Measurements from ENCODE around the gene COL4A1.
"Not testable (repeated sequence)": the region's sequence is repeated elsewhere in the genome, so short reads cannot be mapped to it uniquely, and the experiment has no call there.

COL4A1 gene

GRCh38 chr13:110329258-110329657, 22.3 kb upstream of the COL4A1 start:
- Histone ChIP-seq H3K9me3 (ENCODE audit: control insufficient read depth, low read length) (no peaks in the 10 kb centered on the region), H3K27me3 (ENCODE audit: control insufficient read depth, insufficient read depth, low read length) (no peaks in the 10 kb centered on the region), H3K4me3 (ENCODE audit: low read length) (no peak overlapping the region), H3K9ac (ENCODE audit: low read length) (no peak overlapping the region), H3K4me1 (ENCODE audit: control insufficient read depth, insufficient read depth, low read length) (no peaks in the 10 kb centered on the region), H3K36me3 (ENCODE audit: control insufficient read depth, insufficient read depth, low read length) (no peaks in the 10 kb centered on the region)

DNA sequence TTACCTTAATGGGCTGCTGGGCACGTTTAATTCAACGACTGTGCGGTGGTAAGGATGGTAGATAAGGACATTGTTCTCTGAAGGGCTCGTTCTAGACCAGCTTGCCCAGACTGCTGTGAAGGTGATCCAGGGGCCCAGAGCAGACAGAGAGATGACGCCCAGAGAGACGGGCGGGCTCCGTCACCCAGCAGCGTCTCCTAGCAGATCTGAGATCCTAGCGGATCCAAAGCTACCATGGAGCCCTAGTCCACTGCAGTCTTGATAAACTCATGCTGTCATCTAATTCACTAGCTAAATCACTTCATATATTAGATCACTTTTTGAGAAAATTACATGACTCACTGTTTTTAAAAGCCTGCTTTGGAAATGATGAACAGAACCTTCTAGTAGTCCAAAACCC, 21.6 kb upstream of the COL4A1 start:
- no peaks in the 10 kb centered on the region for H3K9me3 ChIP-seq (ENCODE audit: control insufficient read depth, low read length)
- no peaks in the 10 kb centered on the region for H3K4me1 ChIP-seq (ENCODE audit: control insufficient read depth, insufficient read depth, low read length)
- H3K27me3 ChIP-seq (ENCODE audit: control insufficient read depth, insufficient read depth, low read length): no peaks in the 10 kb centered on the region
- no peaks in the 10 kb centered on the region for H3K36me3 ChIP-seq (ENCODE audit: control insufficient read depth, insufficient read depth, low read length)
- H3K9ac ChIP-seq (ENCODE audit: low read length): no peak overlapping the region
- no peak overlapping the region for H3K4me3 ChIP-seq (ENCODE audit: low read length)

- Histone ChIP-seq H3K9me3 (ENCODE audit: control insufficient read depth, low read length) (no peaks in the 10 kb centered on the region), H3K4me1 (ENCODE audit: control insufficient read depth, insufficient read depth, low read length) (no peaks in the 10 kb centered on the region), H3K36me3 (ENCODE audit: control insufficient read depth, insufficient read depth, low read length) (no peaks in the 10 kb centered on the region), H3K27me3 (ENCODE audit: control insufficient read depth, insufficient read depth, low read length) (no peaks in the 10 kb centered on the region), H3K4me3 (ENCODE audit: low read length) (no peak overlapping the region), H3K9ac (ENCODE audit: low read length) (no peak overlapping the region)
Measured at GRCh38 chr13:110327051-110327721, 20.2 kb upstream of the COL4A1 start.

- H3K27me3 ChIP-seq (ENCODE audit: control insufficient read depth, insufficient read depth, low read length): no peaks in the 10 kb centered on the region
- no peaks in the 10 kb centered on the region for H3K9me3 ChIP-seq (ENCODE audit: control insufficient read depth, low read length)
- no peaks in the 10 kb centered on the region for H3K36me3 ChIP-seq (ENCODE audit: control insufficient read depth, insufficient read depth, low read length)
- H3K4me3 ChIP-seq (ENCODE audit: low read length): no peak overlapping the region
- no peaks in the 10 kb centered on the region for H3K4me1 ChIP-seq (ENCODE audit: control insufficient read depth, insufficient read depth, low read length)
- no peak overlapping the region for H3K9ac ChIP-seq (ENCODE audit: low read length)
Measured at GRCh38 chr13:110326263-110326904, 19.4 kb upstream of the COL4A1 start.

DNA sequence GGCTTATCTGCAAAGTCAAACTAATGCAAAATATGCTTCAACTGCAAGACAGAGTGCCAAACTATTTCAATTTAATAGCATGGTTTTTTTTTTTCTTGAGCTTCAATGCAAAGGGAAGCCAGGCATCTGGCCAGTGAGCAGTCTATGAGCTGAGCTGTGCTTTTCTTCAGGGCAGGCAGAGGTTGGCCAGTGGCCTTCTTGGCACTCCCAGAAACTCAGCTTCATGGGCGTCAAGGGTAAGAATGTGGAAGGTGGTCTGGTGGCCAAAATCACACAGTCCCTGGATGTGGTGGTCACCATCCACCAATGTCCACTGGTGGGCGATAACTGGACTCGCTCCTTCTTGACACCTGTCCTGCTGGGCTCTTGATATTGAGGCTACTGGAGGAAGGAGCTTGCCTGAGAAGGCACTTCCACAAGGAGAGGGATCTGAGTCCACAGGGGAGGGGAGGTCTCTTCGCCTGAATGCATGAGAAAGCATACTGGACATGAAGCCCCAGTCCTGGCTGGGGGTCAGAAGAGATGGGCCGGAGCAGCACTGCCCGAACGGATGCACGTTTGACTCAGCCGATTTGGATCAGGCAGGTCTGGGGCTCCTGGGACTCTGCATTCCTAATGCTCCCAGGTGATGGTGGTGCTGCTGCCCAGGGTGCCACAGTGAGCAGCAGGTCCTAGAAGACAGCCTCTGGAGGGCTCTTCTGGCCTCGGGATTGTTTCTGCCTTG, 17.2 kb upstream of the COL4A1 start:
- Histone ChIP-seq H3K27me3 (ENCODE audit: control insufficient read depth, insufficient read depth, low read length) (no peaks in the 10 kb centered on the region), H3K4me1 (ENCODE audit: control insufficient read depth, insufficient read depth, low read length) (no peaks in the 10 kb centered on the region), H3K36me3 (ENCODE audit: control insufficient read depth, insufficient read depth, low read length) (no peaks in the 10 kb centered on the region), H3K4me3 (ENCODE audit: low read length) (no peak overlapping the region), H3K9me3 (ENCODE audit: control insufficient read depth, low read length) (no peaks in the 10 kb centered on the region), H3K9ac (ENCODE audit: low read length) (no peak overlapping the region)

DNA sequence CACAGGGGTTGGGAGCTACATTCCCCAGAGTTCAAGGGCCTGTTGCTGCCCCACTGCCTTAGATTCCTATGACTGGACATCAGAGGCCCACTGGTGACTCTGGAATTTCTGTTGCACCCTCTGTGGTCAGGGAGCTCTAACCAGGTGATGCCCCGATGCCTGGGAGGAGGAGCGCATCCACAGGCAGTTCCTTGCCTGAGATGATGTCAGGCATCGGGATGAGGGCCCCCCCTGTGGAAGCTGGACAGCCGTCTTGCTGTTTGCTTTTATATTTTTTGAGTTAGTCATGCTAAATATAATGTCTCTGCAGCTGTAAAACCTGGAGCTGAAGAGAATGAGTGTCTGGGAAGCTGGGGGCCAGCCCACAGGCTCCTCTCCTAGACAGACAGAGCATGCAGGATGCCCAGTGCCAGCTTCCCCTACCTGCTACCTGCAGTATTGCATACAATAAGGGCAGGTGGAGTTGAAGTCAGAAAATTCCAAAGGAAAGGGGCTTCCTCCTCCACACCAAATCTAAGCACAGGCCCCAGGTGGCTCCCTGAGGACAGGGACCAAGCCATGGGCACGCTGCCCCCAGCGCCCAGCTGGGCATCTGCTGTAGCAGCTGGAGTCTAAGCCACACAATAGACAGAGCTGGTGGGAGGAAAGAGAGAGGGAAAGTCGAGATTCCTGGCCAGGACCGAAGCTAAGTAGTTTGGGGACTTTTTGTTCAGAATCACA, 16.4 kb upstream of the COL4A1 start:
- no peak overlapping the region for H3K9ac ChIP-seq (ENCODE audit: low read length)
- no peak overlapping the region for H3K4me3 ChIP-seq (ENCODE audit: low read length)
- H3K9me3 ChIP-seq (ENCODE audit: control insufficient read depth, low read length): no peaks in the 10 kb centered on the region
- no peaks in the 10 kb centered on the region for H3K36me3 ChIP-seq (ENCODE audit: control insufficient read depth, insufficient read depth, low read length)
- H3K27me3 ChIP-seq (ENCODE audit: control insufficient read depth, insufficient read depth, low read length): no peaks in the 10 kb centered on the region
- no peaks in the 10 kb centered on the region for H3K4me1 ChIP-seq (ENCODE audit: control insufficient read depth, insufficient read depth, low read length)

DNA sequence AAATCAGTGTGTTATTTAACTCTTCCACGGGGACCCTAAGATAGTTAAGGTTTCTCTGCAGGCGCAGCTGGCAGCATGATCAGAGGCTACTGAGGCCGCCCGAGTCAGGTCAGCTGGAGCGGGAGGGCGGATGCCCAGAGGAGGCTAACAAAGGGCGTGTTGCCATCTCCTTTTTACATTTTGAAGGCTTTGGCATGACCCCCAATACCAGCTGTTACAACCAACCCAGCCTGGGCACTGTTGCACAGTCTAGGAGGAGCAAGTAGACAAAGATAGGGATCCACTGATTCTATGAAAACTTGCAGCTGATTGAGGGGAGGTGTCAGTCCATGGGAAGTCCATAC, 15.8 kb upstream of the COL4A1 start:
- H3K4me3 ChIP-seq (ENCODE audit: low read length): no peak overlapping the region
- no peaks in the 10 kb centered on the region for H3K4me1 ChIP-seq (ENCODE audit: control insufficient read depth, insufficient read depth, low read length)
- no peaks in the 10 kb centered on the region for H3K36me3 ChIP-seq (ENCODE audit: control insufficient read depth, insufficient read depth, low read length)
- no peak overlapping the region for H3K9ac ChIP-seq (ENCODE audit: low read length)
- H3K9me3 ChIP-seq (ENCODE audit: control insufficient read depth, low read length): no peaks in the 10 kb centered on the region
- H3K27me3 ChIP-seq (ENCODE audit: control insufficient read depth, insufficient read depth, low read length): no peaks in the 10 kb centered on the region

DNA sequence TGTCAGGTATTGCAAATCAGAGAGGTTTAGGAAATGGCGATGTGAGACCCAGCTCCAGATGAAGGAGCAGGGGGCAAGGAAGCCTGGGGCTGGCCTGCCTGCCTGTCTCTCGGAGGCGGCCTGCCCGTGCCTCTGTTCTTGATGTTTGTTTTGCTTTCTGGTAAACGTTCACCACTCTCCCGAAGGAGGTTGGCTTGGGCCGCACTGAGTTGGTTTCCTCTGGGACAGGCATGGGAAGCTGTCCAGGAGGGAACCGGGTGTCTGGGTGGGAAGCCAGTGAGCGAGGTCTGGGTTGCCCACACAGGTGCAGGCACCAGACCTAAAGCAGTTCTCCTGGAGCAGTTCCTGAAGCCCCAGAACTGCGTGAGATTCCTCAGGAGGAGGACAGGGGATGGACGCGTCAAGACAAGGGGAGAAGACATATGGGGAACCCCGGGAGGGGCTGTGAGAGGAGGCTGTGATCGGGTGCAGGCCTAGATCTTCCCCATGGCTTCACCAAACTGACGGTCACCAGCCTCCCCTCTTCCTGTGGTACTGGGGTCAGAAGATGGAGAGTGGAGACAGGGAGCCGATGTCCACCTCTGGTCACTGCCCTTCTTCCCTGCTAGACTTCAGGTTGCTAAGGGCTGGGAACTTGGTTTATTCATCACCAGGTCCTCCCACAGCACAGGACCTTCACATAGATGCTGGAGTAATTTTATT, 15.3 kb upstream of the COL4A1 start:
- no peaks in the 10 kb centered on the region for H3K9me3 ChIP-seq (ENCODE audit: control insufficient read depth, low read length)
- H3K9ac ChIP-seq (ENCODE audit: low read length): no peak overlapping the region
- no peaks in the 10 kb centered on the region for H3K27me3 ChIP-seq (ENCODE audit: control insufficient read depth, insufficient read depth, low read length)
- no peaks in the 10 kb centered on the region for H3K36me3 ChIP-seq (ENCODE audit: control insufficient read depth, insufficient read depth, low read length)
- no peaks in the 10 kb centered on the region for H3K4me1 ChIP-seq (ENCODE audit: control insufficient read depth, insufficient read depth, low read length)
- no peak overlapping the region for H3K4me3 ChIP-seq (ENCODE audit: low read length)

GRCh38 chr13:110321573-110321972, 14.6 kb upstream of the COL4A1 start:
- not testable (repeated sequence) for H3K27me3 ChIP-seq (ENCODE audit: control insufficient read depth, insufficient read depth, low read length); H3K4me3 ChIP-seq (ENCODE audit: low read length); H3K9me3 ChIP-seq (ENCODE audit: control insufficient read depth, low read length); H3K4me1 ChIP-seq (ENCODE audit: control insufficient read depth, insufficient read depth, low read length); H3K9ac ChIP-seq (ENCODE audit: low read length); H3K36me3 ChIP-seq (ENCODE audit: control insufficient read depth, insufficient read depth, low read length)

- Histone ChIP-seq H3K9ac (ENCODE audit: low read length) (no peak overlapping the region), H3K36me3 (ENCODE audit: control insufficient read depth, insufficient read depth, low read length) (no peaks in the 10 kb centered on the region), H3K4me1 (ENCODE audit: control insufficient read depth, insufficient read depth, low read length) (no peaks in the 10 kb centered on the region), H3K9me3 (ENCODE audit: control insufficient read depth, low read length) (no peaks in the 10 kb centered on the region), H3K27me3 (ENCODE audit: control insufficient read depth, insufficient read depth, low read length) (no peaks in the 10 kb centered on the region), H3K4me3 (ENCODE audit: low read length) (no peak overlapping the region)
Measured at GRCh38 chr13:110320645-110321044, 13.7 kb upstream of the COL4A1 start.

- no peaks in the 10 kb centered on the region for H3K27me3 ChIP-seq (ENCODE audit: control insufficient read depth, insufficient read depth, low read length)
- no peak overlapping the region for H3K4me3 ChIP-seq (ENCODE audit: low read length)
- no peaks in the 10 kb centered on the region for H3K36me3 ChIP-seq (ENCODE audit: control insufficient read depth, insufficient read depth, low read length)
- H3K9me3 ChIP-seq (ENCODE audit: control insufficient read depth, low read length): no peaks in the 10 kb centered on the region
- no peak overlapping the region for H3K9ac ChIP-seq (ENCODE audit: low read length)
- H3K4me1 ChIP-seq (ENCODE audit: control insufficient read depth, insufficient read depth, low read length): no peaks in the 10 kb centered on the region
Measured at GRCh38 chr13:110319774-110320509, 13.0 kb upstream of the COL4A1 start.
